ENCODE data around the gene DOK1.

Gene DOK1

GRCh38 chr2:74522516-74522915, 32.0 kb upstream of the DOK1 start:
- H3K4me2 ChIP-seq (ENCODE audit: insufficient read depth, low read length) = no peak overlapping the region
- no peak overlapping the region for H2AFZ ChIP-seq (ENCODE audit: low read depth, low read length)
- H3K27ac ChIP-seq (ENCODE audit: low read length) = no peak overlapping the region
- peaks cover 20% of the 10 kb centered on the region for H3K36me3 ChIP-seq (ENCODE audit: insufficient read depth, low read length)
- H3K27me3 ChIP-seq (ENCODE audit: insufficient read depth, low read length, poor library complexity) = peaks cover 9% of the 10 kb centered on the region
- no peaks in the 10 kb centered on the region for H3K79me2 ChIP-seq (ENCODE audit: insufficient read depth, low read length)
- no peak overlapping the region for H3K4me3 ChIP-seq (ENCODE audit: low read depth in 1 of 2, low read length in 2 of 2)
- H3K9me3 ChIP-seq (ENCODE audit: insufficient read depth, low read length, severe bottlenecking) = no peaks in the 10 kb centered on the region
- no peak overlapping the region for H3K9ac ChIP-seq (ENCODE audit: low read depth, low read length)
- no peak for ATAC-seq (ENCODE audit: insufficient read depth, low read depth)
- peaks cover 6% of the 10 kb centered on the region for H3K4me1 ChIP-seq (ENCODE audit: insufficient read depth, low read length)
- peaks cover 4% of the 10 kb centered on the region; the same call in 1 of the 2 replicates for H4K20me1 ChIP-seq (ENCODE audit: insufficient read depth, low read length)
- DNase-seq = no peak
- TF ChIP-seq EZH2 (IDR thresholded peaks at IDR 0.05; ENCODE audit: borderline replicate concordance, low read depth, low read length, severe bottlenecking) (no peak), CTCF (IDR thresholded peaks at IDR 0.05; ENCODE audit: borderline replicate concordance, extremely low read depth, low read length, poor library complexity, severe bottlenecking) (no peak)

- ATAC-seq (ENCODE audit: insufficient read depth, low read depth) = no peak
- H3K9ac ChIP-seq (ENCODE audit: low read depth, low read length) = no peak overlapping the region
- H3K4me1 ChIP-seq (ENCODE audit: insufficient read depth, low read length) = peaks cover 20% of the 10 kb centered on the region
- H3K27me3 ChIP-seq (ENCODE audit: insufficient read depth, low read length, poor library complexity) = peaks cover 3% of the 10 kb centered on the region
- TF ChIP-seq CTCF (IDR thresholded peaks at IDR 0.05; ENCODE audit: borderline replicate concordance, extremely low read depth, low read length, poor library complexity, severe bottlenecking) = no peak
- TF ChIP-seq EZH2 (IDR thresholded peaks at IDR 0.05; ENCODE audit: borderline replicate concordance, low read depth, low read length, severe bottlenecking) = no peak
- no peak overlapping the region for H3K4me2 ChIP-seq (ENCODE audit: insufficient read depth, low read length)
- H2AFZ ChIP-seq (ENCODE audit: low read depth, low read length) = no peak overlapping the region
- H3K9me3 ChIP-seq (ENCODE audit: insufficient read depth, low read length, severe bottlenecking) = no peaks in the 10 kb centered on the region
- DNase-seq = no peak
- peaks cover 15% of the 10 kb centered on the region; the same call in 1 of the 2 replicates for H4K20me1 ChIP-seq (ENCODE audit: insufficient read depth, low read length)
- H3K27ac ChIP-seq (ENCODE audit: low read length) = no peak overlapping the region
- H3K4me3 ChIP-seq (ENCODE audit: low read depth in 1 of 2, low read length in 2 of 2) = no peak overlapping the region
- peaks cover 35% of the 10 kb centered on the region for H3K36me3 ChIP-seq (ENCODE audit: insufficient read depth, low read length)
- peaks cover 15% of the 10 kb centered on the region for H3K79me2 ChIP-seq (ENCODE audit: insufficient read depth, low read length)
Observed at GRCh38 chr2:74524005-74524404, 30.5 kb upstream of the DOK1 start.

- Histone ChIP-seq H3K9me3 (ENCODE audit: insufficient read depth, low read length, severe bottlenecking) (no peaks in the 10 kb centered on the region), H4K20me1 (ENCODE audit: insufficient read depth, low read length) (peaks cover 15% of the 10 kb centered on the region; the same call in 1 of the 2 replicates), H3K27ac (ENCODE audit: low read length) (no peak overlapping the region), H3K27me3 (ENCODE audit: insufficient read depth, low read length, poor library complexity) (no peaks in the 10 kb centered on the region), H3K79me2 (ENCODE audit: insufficient read depth, low read length) (peaks cover 26% of the 10 kb centered on the region), H3K36me3 (ENCODE audit: insufficient read depth, low read length) (peaks cover 37% of the 10 kb centered on the region), H3K4me2 (ENCODE audit: insufficient read depth, low read length) (no peak overlapping the region), H3K4me1 (ENCODE audit: insufficient read depth, low read length) (peaks cover 20% of the 10 kb centered on the region), H3K4me3 (ENCODE audit: low read depth in 1 of 2, low read length in 2 of 2) (no peak overlapping the region), H3K9ac (ENCODE audit: low read depth, low read length) (no peak overlapping the region), H2AFZ (ENCODE audit: low read depth, low read length) (no peak overlapping the region)
- no peak for TF ChIP-seq EZH2 (IDR thresholded peaks at IDR 0.05; ENCODE audit: borderline replicate concordance, low read depth, low read length, severe bottlenecking)
- TF ChIP-seq CTCF (IDR thresholded peaks at IDR 0.05; ENCODE audit: borderline replicate concordance, extremely low read depth, low read length, poor library complexity, severe bottlenecking) = no peak
- DNase-seq = no peak
- ATAC-seq (ENCODE audit: insufficient read depth, low read depth) = no peak
Observed at GRCh38 chr2:74524955-74525716, 29.4 kb upstream of the DOK1 start.

Data from DND-41 (cell line).